GM12873 (cell line): ENCODE measurements around the gene MYADM.

ENCODE experiments used
- TF ChIP-seq, protein P1 (sequence below): IDR thresholded peaks from 2 replicates; pipeline ENCODE4 v1.5.1; 2012; ENCODE audit warnings: low read depth, mild to moderate bottlenecking, moderate library complexity, low read length, control low read depth; ENCODE audit not compliant: insufficient read depth; ENCODE audit errors: missing control alignments

Gene MYADM, protein sequence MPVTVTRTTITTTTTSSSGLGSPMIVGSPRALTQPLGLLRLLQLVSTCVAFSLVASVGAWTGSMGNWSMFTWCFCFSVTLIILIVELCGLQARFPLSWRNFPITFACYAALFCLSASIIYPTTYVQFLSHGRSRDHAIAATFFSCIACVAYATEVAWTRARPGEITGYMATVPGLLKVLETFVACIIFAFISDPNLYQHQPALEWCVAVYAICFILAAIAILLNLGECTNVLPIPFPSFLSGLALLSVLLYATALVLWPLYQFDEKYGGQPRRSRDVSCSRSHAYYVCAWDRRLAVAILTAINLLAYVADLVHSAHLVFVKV

GRCh38 chr19:53867225-53868090, at the start of gene MYADM:
TSS of gene MYADM (plus strand) at chr19:53867883. CDS start at chr19:53873530, 5,647 bp downstream.
- TF ChIP-seq, protein P1, sequence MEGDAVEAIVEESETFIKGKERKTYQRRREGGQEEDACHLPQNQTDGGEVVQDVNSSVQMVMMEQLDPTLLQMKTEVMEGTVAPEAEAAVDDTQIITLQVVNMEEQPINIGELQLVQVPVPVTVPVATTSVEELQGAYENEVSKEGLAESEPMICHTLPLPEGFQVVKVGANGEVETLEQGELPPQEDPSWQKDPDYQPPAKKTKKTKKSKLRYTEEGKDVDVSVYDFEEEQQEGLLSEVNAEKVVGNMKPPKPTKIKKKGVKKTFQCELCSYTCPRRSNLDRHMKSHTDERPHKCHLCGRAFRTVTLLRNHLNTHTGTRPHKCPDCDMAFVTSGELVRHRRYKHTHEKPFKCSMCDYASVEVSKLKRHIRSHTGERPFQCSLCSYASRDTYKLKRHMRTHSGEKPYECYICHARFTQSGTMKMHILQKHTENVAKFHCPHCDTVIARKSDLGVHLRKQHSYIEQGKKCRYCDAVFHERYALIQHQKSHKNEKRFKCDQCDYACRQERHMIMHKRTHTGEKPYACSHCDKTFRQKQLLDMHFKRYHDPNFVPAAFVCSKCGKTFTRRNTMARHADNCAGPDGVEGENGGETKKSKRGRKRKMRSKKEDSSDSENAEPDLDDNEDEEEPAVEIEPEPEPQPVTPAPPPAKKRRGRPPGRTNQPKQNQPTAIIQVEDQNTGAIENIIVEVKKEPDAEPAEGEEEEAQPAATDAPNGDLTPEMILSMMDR = no peak

DNA sequence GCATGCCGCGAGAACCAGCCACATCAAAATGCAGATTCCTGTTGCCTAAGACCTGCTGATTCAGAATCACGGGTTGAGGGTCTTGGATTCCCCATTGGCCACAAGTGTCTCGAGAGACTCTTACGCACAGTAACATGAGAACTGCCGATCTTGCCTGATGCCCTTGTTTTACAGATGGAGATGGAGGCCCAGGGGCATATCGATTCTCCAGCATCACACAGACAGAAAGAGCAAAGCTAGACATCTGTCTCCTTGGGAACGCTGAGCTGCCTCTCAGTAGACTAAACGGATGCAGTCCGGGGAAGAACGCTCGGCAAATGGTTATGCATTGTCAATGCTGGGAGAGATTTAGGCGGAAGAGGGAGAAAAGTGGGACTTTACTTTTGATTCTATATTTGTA, 48.9 kb upstream of the MYADM start:
- TF ChIP-seq, protein P1 = no peak

GRCh38 chr19:53819861-53820260, 47.8 kb upstream of the MYADM start:
- TF ChIP-seq, protein P1 = no peak

DNA sequence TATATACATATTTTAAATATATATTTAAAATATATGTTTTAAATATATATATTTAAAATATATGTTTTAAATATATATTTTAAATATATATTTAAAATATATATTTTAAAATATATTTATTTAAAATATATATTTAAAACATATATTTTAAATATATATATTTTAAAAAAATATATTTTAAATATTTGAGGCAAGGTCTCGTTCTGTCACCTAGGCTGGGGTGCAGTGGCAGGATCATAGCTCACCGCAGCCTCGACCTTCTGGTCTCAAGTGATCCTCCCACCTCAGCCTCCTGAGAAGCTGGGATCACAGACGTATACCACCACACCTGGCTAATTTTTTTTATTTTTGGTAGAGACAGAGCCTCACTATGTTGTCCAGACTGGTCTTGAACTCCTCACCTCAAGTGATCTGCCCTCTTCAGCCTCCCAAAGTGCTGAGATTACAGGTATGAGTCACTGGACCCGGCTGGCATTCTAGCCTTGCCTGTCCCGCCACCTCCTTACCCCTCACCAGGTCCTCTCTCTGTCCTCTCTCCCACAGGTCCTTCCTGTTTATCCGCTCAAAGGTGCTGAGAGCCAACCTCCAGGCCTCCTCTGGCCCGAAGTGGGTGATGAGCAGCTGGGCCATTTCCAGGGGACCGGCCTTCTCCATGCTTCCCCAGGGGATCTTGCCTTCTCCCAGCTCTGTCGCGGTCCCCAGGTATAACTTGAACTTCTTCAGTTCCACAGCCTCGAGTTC, 44.1 kb upstream of the MYADM start:
- TF ChIP-seq, protein P1 = no peak

DNA sequence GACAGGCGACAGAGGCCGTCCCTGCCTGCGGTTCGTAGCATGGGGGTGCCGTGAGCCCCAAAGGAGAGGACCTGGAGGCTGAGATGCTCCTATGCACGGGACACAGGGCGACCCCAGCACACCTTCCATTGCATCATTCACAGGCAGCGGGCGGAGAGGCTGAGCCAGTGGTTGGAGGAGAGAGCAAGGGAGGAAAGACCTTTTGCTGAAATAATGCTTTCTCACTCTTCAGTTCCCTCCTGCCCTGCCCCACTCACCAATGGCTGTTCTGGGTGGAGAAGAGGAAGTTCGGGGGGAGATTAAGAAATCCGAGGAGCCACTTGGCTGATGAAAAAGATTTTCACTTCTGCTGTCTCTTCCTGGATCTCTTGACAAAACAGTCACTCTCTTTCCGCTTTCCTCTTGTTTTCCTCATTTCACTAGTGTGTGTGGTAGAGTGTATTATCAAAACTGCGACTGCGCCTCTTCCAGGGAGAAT, 43.5 kb upstream of the MYADM start, which contains the start of gene NLRP12:
Gene NLRP12, minus strand, starts transcription at position 181 of the 478 bp plus-strand sequence. Its CDS starts 140 bp downstream, at position 41.
- TF ChIP-seq, protein P1 = no peak

GRCh38 chr19:53826876-53827275, 40.8 kb upstream of the MYADM start:
- TF ChIP-seq, protein P1 = no peak
